ENCODE measurements around the gene STS. TPM values are rescaled to one million over a fixed set of nuclear protein-coding genes. Genes with fewer than 3 reads are reported as not detected.
A peak's percentile ranks its signal among the peaks of the same experiment; 100 is the strongest.

The STS gene
- total RNA-seq, 1 donor from 2014 or later: 18.3 TPM

DNA sequence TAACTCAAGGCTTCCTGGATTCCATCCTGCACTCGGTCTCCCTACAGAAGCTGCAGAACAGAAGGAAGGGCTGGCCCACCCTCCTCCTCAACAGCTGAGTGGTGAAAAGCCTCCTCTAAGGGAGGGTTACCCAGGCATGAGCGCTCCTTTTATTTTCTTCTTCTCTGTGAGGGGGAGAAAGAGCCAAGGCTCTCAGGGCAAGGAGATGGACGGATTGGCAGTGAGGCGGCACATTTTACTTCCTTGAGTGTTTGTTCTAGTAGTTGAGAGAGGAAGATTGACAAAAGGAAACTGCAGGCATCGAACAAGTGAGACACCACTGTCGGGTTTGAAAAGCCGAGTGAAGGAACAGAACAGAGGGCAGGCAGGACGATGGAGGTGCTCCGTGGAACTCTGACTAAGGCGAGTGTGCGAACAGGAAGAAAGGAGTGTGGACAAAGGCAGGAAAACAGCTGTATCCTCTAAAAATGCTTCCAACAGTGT, 38.4 kb upstream of the STS start:
- H3K9me3 Mint-ChIP-seq: no peaks in the 10 kb centered on the region
- peak overlapping the region; percentile 63 for H3K27ac Mint-ChIP-seq
- DNase-seq (ENCODE audit: extremely low spot score, unreplicated experiment): no peak
- TF ChIP-seq, protein P1, sequence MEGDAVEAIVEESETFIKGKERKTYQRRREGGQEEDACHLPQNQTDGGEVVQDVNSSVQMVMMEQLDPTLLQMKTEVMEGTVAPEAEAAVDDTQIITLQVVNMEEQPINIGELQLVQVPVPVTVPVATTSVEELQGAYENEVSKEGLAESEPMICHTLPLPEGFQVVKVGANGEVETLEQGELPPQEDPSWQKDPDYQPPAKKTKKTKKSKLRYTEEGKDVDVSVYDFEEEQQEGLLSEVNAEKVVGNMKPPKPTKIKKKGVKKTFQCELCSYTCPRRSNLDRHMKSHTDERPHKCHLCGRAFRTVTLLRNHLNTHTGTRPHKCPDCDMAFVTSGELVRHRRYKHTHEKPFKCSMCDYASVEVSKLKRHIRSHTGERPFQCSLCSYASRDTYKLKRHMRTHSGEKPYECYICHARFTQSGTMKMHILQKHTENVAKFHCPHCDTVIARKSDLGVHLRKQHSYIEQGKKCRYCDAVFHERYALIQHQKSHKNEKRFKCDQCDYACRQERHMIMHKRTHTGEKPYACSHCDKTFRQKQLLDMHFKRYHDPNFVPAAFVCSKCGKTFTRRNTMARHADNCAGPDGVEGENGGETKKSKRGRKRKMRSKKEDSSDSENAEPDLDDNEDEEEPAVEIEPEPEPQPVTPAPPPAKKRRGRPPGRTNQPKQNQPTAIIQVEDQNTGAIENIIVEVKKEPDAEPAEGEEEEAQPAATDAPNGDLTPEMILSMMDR (conservative IDR thresholded peaks at IDR 0.05): no peak
- H3K4me1 Mint-ChIP-seq (ENCODE audit: unreplicated experiment): peaks cover 23% of the 10 kb centered on the region
- H3K36me3 Mint-ChIP-seq: peaks cover 23% of the 10 kb centered on the region
- no peaks in the 10 kb centered on the region for H3K27me3 Mint-ChIP-seq
- peak overlapping the region; percentile 37 for H3K4me3 Mint-ChIP-seq

DNA sequence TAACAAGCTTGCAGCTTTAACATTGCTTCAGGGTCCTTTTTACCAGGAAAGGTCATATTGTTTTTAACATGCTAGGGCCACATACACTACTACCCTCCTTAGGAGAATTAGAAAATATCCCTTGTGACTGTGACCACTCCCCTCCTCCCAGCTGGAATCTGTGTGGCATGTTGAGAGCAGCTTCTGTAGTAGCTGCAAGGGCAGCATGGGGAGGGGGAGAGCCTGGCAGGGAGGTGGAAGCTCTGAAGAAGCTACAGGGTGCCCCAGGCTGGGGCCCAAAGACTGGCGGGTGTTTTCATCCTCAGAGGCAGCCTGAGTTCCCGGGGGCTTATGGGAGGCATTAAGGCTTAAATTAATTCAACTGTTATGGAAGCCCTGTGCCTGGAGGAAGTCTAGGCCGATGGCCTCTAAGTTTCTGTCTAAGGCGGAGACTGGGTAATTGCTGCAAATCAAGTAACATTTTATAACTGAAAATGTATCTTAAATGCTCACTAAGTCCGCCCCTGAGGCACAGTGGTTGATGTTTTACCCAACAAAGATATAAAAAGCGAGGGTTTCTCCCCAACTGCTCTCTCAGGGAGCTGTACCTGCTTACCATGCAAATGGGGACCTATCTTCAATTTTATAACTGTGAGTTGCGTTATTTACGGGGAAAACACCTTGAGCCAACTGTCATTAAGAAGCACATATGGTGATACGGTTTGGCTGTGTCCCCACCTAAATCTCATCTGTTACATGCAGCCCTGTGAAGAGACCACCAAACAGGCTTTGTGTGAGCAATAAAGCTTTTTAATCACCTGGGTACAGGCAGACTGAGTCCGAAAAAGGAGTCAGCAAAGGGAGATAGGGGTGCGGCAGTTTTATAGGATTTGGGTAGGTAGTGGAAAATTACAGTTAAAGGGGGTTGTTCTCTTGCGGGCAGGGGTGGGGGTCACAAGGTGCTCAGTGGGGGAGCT, 37.4 kb upstream of the STS start:
- Mint-ChIP-seq H3K4me1 (ENCODE audit: unreplicated experiment) (peaks cover 23% of the 10 kb centered on the region), H3K4me3 (peak overlapping the region; percentile 37), H3K9me3 (no peaks in the 10 kb centered on the region), H3K36me3 (peaks cover 23% of the 10 kb centered on the region), H3K27me3 (no peaks in the 10 kb centered on the region), H3K27ac (peak overlapping the region; percentile 53)
- DNase-seq (ENCODE audit: extremely low spot score, unreplicated experiment): no peak
- TF ChIP-seq, protein P1 (conservative IDR thresholded peaks at IDR 0.05): no peak

DNA sequence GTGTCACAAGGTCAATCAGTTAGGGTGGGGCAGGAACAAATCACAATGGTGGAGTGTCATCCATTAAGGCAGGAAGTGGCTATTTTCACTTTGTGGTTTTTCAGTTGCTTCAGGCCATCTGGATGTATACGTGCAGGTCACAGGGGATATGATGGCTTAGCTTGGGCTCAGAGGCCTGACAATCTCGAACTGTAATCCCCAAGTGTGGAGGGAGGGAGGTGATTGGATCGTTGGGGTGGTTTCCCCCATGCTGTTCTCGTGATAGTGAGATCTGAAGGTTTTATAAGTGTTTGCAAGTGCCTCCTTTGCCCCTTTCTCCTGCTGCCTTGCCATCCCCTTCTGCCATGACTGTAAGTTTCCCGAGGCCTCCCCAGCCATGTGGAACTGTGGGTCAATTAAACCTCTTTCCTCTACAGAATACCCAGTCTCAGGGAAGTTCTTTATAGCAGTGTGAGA, 36.7 kb upstream of the STS start:
- Mint-ChIP-seq H3K4me1 (ENCODE audit: unreplicated experiment) (peaks cover 27% of the 10 kb centered on the region), H3K27me3 (no peaks in the 10 kb centered on the region), H3K36me3 (peaks cover 22% of the 10 kb centered on the region), H3K4me3 (no peak overlapping the region), H3K27ac (peak overlapping the region; percentile 53), H3K9me3 (peaks cover 4% of the 10 kb centered on the region)
- TF ChIP-seq, protein P1 (conservative IDR thresholded peaks at IDR 0.05): no peak
- no peak for DNase-seq (ENCODE audit: extremely low spot score, unreplicated experiment)

DNA sequence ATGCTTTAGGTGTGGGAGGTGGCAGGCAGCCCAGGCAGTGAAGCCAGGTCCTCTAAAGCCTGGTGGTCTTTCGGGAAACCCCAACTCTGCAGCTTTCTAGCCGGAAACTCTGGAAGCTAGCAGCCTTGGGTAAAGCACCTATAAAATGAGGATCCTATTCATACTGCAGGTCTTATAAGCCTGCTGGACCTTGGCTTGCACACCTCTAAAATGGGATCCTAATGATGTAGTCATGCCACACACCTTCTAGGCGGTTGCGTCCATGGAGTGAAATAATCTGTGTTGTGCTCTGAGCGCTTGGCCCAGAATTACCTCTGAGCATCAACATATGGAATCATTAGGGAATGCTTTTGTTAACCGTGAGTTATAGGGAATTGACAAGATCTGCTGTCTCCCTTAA, 36.0 kb upstream of the STS start:
- Mint-ChIP-seq H3K27ac (no peak overlapping the region), H3K27me3 (no peaks in the 10 kb centered on the region), H3K36me3 (peaks cover 23% of the 10 kb centered on the region), H3K4me3 (no peak overlapping the region), H3K4me1 (ENCODE audit: unreplicated experiment) (peaks cover 28% of the 10 kb centered on the region), H3K9me3 (peaks cover 4% of the 10 kb centered on the region)
- TF ChIP-seq, protein P1 (conservative IDR thresholded peaks at IDR 0.05): no peak
- DNase-seq (ENCODE audit: extremely low spot score, unreplicated experiment): no peak

DNA sequence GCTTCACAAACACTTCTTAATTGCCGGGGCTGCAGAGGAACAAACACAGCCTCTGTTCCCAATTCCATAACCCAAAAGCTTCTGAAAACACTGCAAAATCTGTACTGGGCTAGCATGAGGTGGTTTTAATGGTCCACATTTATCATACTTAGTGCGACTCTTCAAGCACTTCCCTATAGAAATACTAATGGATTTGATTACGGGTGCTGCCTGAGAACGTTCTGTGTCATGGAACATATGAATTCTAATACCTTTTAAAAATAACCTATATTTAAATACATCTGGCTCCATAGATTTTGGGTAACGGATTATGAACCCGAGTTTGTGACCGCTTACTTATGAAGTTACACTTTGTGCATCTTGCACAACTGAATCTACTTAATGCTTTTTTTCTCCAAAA, 35.4 kb upstream of the STS start:
- TF ChIP-seq, protein P1 (conservative IDR thresholded peaks at IDR 0.05): no peak
- peaks cover 7% of the 10 kb centered on the region for H3K9me3 Mint-ChIP-seq
- H3K36me3 Mint-ChIP-seq: peaks cover 27% of the 10 kb centered on the region
- DNase-seq (ENCODE audit: extremely low spot score, unreplicated experiment): no peak
- no peak overlapping the region for H3K27ac Mint-ChIP-seq
- no peaks in the 10 kb centered on the region for H3K27me3 Mint-ChIP-seq
- peaks cover 33% of the 10 kb centered on the region for H3K4me1 Mint-ChIP-seq (ENCODE audit: unreplicated experiment)
- H3K4me3 Mint-ChIP-seq: no peak overlapping the region

Measured in type B pancreatic cell (in vitro differentiated cells).